Measurements from ENCODE around the gene TRAPPC10.

DNA sequence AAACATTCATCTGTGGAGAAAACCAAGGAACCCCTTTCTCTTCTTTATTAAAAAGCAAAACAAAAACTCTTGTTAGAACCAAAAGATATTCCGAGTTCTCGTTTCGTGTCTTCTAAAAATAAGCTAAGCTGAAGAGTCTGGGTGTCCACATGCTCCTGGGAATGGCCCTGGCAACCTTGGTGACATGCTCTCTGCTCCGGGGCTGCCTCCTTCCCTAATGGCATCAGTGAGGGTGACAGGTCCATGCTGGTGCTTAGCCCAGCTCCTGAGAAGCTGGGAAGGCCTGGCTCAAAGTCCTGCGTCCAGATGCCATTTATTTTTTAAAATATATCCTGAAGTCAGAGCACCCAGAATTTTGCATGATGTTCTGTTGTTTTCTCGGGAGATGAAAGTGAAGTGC is 24.6 kb upstream of the TRAPPC10 start:
- TF ChIP-seq POLR2A (IDR thresholded peaks at IDR 0.05; ENCODE audit: control extremely low read depth in 1 of 2, low read depth in 2 of 2, low read length in 2 of 2): no peak
- TF ChIP-seq, protein P1, sequence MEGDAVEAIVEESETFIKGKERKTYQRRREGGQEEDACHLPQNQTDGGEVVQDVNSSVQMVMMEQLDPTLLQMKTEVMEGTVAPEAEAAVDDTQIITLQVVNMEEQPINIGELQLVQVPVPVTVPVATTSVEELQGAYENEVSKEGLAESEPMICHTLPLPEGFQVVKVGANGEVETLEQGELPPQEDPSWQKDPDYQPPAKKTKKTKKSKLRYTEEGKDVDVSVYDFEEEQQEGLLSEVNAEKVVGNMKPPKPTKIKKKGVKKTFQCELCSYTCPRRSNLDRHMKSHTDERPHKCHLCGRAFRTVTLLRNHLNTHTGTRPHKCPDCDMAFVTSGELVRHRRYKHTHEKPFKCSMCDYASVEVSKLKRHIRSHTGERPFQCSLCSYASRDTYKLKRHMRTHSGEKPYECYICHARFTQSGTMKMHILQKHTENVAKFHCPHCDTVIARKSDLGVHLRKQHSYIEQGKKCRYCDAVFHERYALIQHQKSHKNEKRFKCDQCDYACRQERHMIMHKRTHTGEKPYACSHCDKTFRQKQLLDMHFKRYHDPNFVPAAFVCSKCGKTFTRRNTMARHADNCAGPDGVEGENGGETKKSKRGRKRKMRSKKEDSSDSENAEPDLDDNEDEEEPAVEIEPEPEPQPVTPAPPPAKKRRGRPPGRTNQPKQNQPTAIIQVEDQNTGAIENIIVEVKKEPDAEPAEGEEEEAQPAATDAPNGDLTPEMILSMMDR (IDR thresholded peaks at IDR 0.05; ENCODE audit: control extremely low read depth in 1 of 3, insufficient read depth in 1 of 3, low read depth in 1 of 3, low read length in 3 of 3): no peak
- TF ChIP-seq TAF1 (IDR thresholded peaks at IDR 0.05; ENCODE audit: low read depth, low read length): no peak
- no peak for TF ChIP-seq SP1 (IDR thresholded peaks at IDR 0.05; ENCODE audit: low read depth, low read length)
- TF ChIP-seq JUND (IDR thresholded peaks at IDR 0.05; ENCODE audit: low read length): no peak
- TF ChIP-seq POLR2AphosphoS5 (IDR thresholded peaks at IDR 0.05; ENCODE audit: low read depth, low read length): no peak
- no peak for TF ChIP-seq BRCA1 (IDR thresholded peaks at IDR 0.05; ENCODE audit: low read depth, low read length)
- TF ChIP-seq SIX5 (IDR thresholded peaks at IDR 0.05; ENCODE audit: low read depth, low read length): no peak
- no peak for TF ChIP-seq BACH1 (IDR thresholded peaks at IDR 0.05; ENCODE audit: low read length)
- no peak for TF ChIP-seq HDAC6 (IDR thresholded peaks at IDR 0.05; ENCODE audit: low read depth, low read length)
- TF ChIP-seq ZNF274 (IDR thresholded peaks at IDR 0.05; ENCODE audit: borderline replicate concordance, extremely low read depth, low read length): no peak
- no peak for TF ChIP-seq EZH2 (IDR thresholded peaks at IDR 0.05; ENCODE audit: low read depth, low read length, severe bottlenecking)
- TF ChIP-seq CREB1 (IDR thresholded peaks at IDR 0.05): no peak
- no peak for TF ChIP-seq JUN (IDR thresholded peaks at IDR 0.05; ENCODE audit: low read depth, low read length)
